GM21619 (cell line): ENCODE results near the gene FBXL7.

Experiments used
- ATAC-seq: cut with Tn5 transposase; IDR thresholded peaks from one replicate; pipeline ENCODE4 v1.9.1; 2021; ENCODE audit not compliant: unreplicated experiment

The FBXL7 gene

GRCh38 chr5:15499528-15500324, at the start of gene FBXL7:
FBXL7 (plus strand) TSS chr5:15500180.
- ATAC-seq = no peak

- no peak for ATAC-seq
Measured at GRCh38 chr5:15450473-15450872, 49.5 kb upstream of the FBXL7 start.

GRCh38 chr5:15450949-15451348, 49.0 kb upstream of the FBXL7 start:
- ATAC-seq = no peak

GRCh38 chr5:15452030-15452429, 48.0 kb upstream of the FBXL7 start:
- ATAC-seq = no peak

- no peak for ATAC-seq
Measured at GRCh38 chr5:15452781-15453180, 47.2 kb upstream of the FBXL7 start.

- ATAC-seq = no peak
Measured at GRCh38 chr5:15459200-15459599, 40.8 kb upstream of the FBXL7 start.

GRCh38 chr5:15463231-15463980, 36.6 kb upstream of the FBXL7 start:
- ATAC-seq = no peak

- no peak for ATAC-seq
Measured at GRCh38 chr5:15472116-15472515, 27.9 kb upstream of the FBXL7 start.

- ATAC-seq = no peak
Measured at GRCh38 chr5:15474143-15474719, 25.7 kb upstream of the FBXL7 start.

GRCh38 chr5:15475367-15475766, 24.6 kb upstream of the FBXL7 start:
- ATAC-seq = no peak

GRCh38 chr5:15476977-15477376, 23.0 kb upstream of the FBXL7 start:
- ATAC-seq = no peak

- no peak for ATAC-seq
Measured at GRCh38 chr5:15480436-15480835, 19.5 kb upstream of the FBXL7 start.

- ATAC-seq = no peak
Measured at GRCh38 chr5:15483351-15484097, 16.5 kb upstream of the FBXL7 start.

GRCh38 chr5:15487228-15487627, 12.8 kb upstream of the FBXL7 start:
- no peak for ATAC-seq

GRCh38 chr5:15489571-15490235, 10.3 kb upstream of the FBXL7 start:
- no peak for ATAC-seq

GRCh38 chr5:15492545-15492944, 7.4 kb upstream of the FBXL7 start:
- ATAC-seq = no peak

GRCh38 chr5:15493501-15493900, 6.5 kb upstream of the FBXL7 start:
- ATAC-seq = no peak

GRCh38 chr5:15495026-15495425, 5.0 kb upstream of the FBXL7 start:
- no peak for ATAC-seq

GRCh38 chr5:15496886-15497285, 3.1 kb upstream of the FBXL7 start:
- ATAC-seq = no peak

GRCh38 chr5:15500325-15501001, 483 bp downstream of the FBXL7 start:
- ATAC-seq = no peak
